CD4-positive, alpha-beta T cell (primary cell): ENCODE results near the gene CHID1. TPM values are rescaled to one million over a fixed set of nuclear protein-coding genes. Genes with fewer than 3 reads are reported as not detected.

Experiments
- ATAC-seq: fragments of 200-7000 bp; cut with Tn5 transposase; one replicate; pipeline ENCODE4 v1.10.0; 2022; ENCODE audit warnings: mild to moderate bottlenecking; ENCODE audit not compliant: poor library complexity
- CTCF ChIA-PET: fragments of 350-600 bp; sonication (Branson Sonifier 250); formaldehyde crosslinking; loops from one replicate; lab custom pipeline; 2021; ENCODE audit warnings: antibody characterized with exemption, inconsistent platforms; lab: Charles Lee
- POLR2A ChIA-PET: fragments of 350-600 bp; sonication (Branson Sonifier 250); formaldehyde crosslinking; loops from one replicate; lab custom pipeline; 2021; ENCODE audit warnings: antibody characterized with exemption, inconsistent platforms; lab: Charles Lee
- DNase-seq, 14 experiments: peaks; one replicate each; pipeline ENCODE4 v3.0.0-alpha.2; 2013 to 2020; ENCODE audit warnings: mixed read lengths in 2 of 14
- H3K27ac ChIP-seq, 2 donors: one replicate each; pipeline versions ENCODE4 v1.5.1 to v1.7.0; 2013; ENCODE audit warnings: low read length in 2 of 2, low read depth in 1 of 2, mild to moderate bottlenecking in 1 of 2
- H3K27me3 ChIP-seq, 2 experiments: 1 replicate in 1 of 2; 2 replicates in 1 of 2; pipeline versions ENCODE4 v1.6.1 to v1.7.0; 2013; ENCODE audit warnings: low read length in 2 of 2, control low read depth in 1 of 2, mild to moderate bottlenecking in 1 of 2, moderate library complexity in 1 of 2; ENCODE audit not compliant: insufficient read depth in 2 of 2, control insufficient read depth in 1 of 2
- H3K36me3 ChIP-seq: one replicate; pipeline ENCODE4 v1.6.1; 2013; ENCODE audit warnings: low read length, control low read depth; ENCODE audit not compliant: insufficient read depth
- H3K4me1 ChIP-seq: one replicate; pipeline ENCODE4 v1.6.1; 2013; ENCODE audit warnings: low read length, control low read depth; ENCODE audit not compliant: insufficient read depth
- H3K4me3 ChIP-seq: one replicate; pipeline ENCODE4 v1.5.1; 2013; ENCODE audit warnings: mild to moderate bottlenecking, low read length, moderate library complexity
- H3K9me3 ChIP-seq, 2 experiments: 1 replicate in 1 of 2; 2 replicates in 1 of 2; pipeline versions ENCODE4 v1.6.1 to v1.7.0; 2013; ENCODE audit warnings: low read length in 2 of 2, mild to moderate bottlenecking in 2 of 2, control low read depth in 1 of 2, moderate library complexity in 1 of 2; ENCODE audit not compliant: control insufficient read depth in 1 of 2, insufficient read depth in 1 of 2
- H3K27ac Mint-ChIP-seq: one replicate; pipeline ENCODE4 v1.8.0; 2020; ENCODE audit warnings: mixed read lengths
- H3K27me3 Mint-ChIP-seq: one replicate; pipeline ENCODE4 v1.8.0; 2021; ENCODE audit warnings: mixed read lengths
- H3K36me3 Mint-ChIP-seq: one replicate; pipeline ENCODE4 v1.8.0; 2021; ENCODE audit warnings: low read depth, mixed read lengths
- H3K4me1 Mint-ChIP-seq: one replicate; pipeline ENCODE4 v1.8.0; 2021; ENCODE audit warnings: low read depth, mixed read lengths
- H3K4me3 Mint-ChIP-seq: one replicate; pipeline ENCODE4 v1.8.0; 2020; ENCODE audit warnings: mild to moderate bottlenecking, mixed read lengths
- H3K9me3 Mint-ChIP-seq: one replicate; pipeline ENCODE4 v1.8.0; 2020; ENCODE audit warnings: mixed read lengths
- intact Hi-C, 2 experiments: fragments of 100-400 bp; cut with DNase I in 1 of 2; cut with micrococcal nuclease in 1 of 2; formaldehyde crosslinking; loops; one replicate each; pipeline versions ENCODE4 v1.15.1 to v1.9.0; 2023 to 2025; cut with DNase I, micrococcal nuclease
- total RNA-seq, 174 experiments: library from RNA in 2 of 174; stranded (reverse) in 2 of 174; gene quantifications; one replicate each; pipeline ENCODE4 v1.2.3 and lab custom pipeline; 2021 to 2026
- TF ChIP-seq, protein P1 (sequence below): fragments of 200-600 bp; IDR thresholded peaks from one replicate; pipeline ENCODE4 v1.8.0; 2022; ENCODE audit warnings: antibody characterized with exemption, mild to moderate bottlenecking

CHID1 gene
- total RNA-seq, 2 experiments from 2014 or later = 17.1 to 22.8 TPM

DNA sequence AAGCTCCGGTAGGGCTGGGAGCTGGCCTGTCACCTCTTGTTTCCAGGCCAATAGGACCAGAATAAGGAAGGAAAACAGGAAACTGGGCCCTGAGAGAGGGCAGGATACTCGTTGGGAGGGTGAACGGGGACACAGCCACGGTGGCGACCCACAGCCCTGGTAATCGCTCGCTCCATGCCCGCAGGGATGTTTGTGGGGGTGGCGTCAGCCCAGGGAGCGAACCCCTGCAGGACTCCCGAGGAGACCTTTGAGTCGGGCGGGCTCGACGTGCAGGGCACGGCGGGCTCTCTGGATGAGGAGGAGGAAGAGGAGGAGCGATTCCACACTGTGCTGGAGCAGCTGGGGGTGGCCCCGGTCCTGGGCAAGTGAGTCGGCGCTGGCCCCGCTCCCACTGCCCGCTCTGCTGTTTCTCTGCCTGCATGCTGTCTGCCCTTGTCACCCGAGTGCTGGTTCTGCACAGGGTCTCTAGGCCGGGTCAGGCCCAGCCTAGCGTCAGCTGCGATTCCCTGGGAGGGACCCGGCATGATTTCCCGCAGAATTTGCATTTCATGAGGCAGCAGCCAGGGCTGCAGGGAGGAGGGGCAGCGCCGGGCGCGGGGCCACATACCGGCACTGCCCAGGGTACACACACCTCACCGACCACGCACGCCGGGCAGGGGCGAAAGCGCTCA is 81.3 kb downstream of the CHID1 start:
- ATAC-seq (no peak), DNase-seq (no peak)
- peaks cover 11% of the 10 kb centered on the region for H3K36me3 Mint-ChIP-seq
- Histone ChIP-seq H3K36me3 (peaks cover 7% of the 10 kb centered on the region), H3K4me3 (no peak overlapping the region), H3K27me3 (peaks cover 45 to 58% of the 10 kb centered on the region in 2 experiments), H3K4me1 (peaks cover 72% of the 10 kb centered on the region), H3K27ac (no peak overlapping the region), H3K9me3 (peaks cover 0 to 42% of the 10 kb centered on the region in 2 experiments)
- POLR2A ChIA-PET = interaction anchor here (1.1 to 10.0 kb wide), 4 partner anchors 9 to 134 kb away, joined by 3 to 115 read pairs (median 39); partner anchors contain the start of genes DEAF1, PNPLA2, POLR2L and RPLP2
- no peaks in the 10 kb centered on the region for H3K9me3 Mint-ChIP-seq
- H3K4me1 Mint-ChIP-seq = peaks cover 37% of the 10 kb centered on the region
- peaks cover 48% of the 10 kb centered on the region for H3K27me3 Mint-ChIP-seq
- TF ChIP-seq, protein P1, sequence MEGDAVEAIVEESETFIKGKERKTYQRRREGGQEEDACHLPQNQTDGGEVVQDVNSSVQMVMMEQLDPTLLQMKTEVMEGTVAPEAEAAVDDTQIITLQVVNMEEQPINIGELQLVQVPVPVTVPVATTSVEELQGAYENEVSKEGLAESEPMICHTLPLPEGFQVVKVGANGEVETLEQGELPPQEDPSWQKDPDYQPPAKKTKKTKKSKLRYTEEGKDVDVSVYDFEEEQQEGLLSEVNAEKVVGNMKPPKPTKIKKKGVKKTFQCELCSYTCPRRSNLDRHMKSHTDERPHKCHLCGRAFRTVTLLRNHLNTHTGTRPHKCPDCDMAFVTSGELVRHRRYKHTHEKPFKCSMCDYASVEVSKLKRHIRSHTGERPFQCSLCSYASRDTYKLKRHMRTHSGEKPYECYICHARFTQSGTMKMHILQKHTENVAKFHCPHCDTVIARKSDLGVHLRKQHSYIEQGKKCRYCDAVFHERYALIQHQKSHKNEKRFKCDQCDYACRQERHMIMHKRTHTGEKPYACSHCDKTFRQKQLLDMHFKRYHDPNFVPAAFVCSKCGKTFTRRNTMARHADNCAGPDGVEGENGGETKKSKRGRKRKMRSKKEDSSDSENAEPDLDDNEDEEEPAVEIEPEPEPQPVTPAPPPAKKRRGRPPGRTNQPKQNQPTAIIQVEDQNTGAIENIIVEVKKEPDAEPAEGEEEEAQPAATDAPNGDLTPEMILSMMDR = no peak
- intact Hi-C loops = no loop called here
- H3K4me3 Mint-ChIP-seq = peak overlapping the region; percentile 48
- no peak overlapping the region for H3K27ac Mint-ChIP-seq
- CTCF ChIA-PET = no interaction called here

DNA sequence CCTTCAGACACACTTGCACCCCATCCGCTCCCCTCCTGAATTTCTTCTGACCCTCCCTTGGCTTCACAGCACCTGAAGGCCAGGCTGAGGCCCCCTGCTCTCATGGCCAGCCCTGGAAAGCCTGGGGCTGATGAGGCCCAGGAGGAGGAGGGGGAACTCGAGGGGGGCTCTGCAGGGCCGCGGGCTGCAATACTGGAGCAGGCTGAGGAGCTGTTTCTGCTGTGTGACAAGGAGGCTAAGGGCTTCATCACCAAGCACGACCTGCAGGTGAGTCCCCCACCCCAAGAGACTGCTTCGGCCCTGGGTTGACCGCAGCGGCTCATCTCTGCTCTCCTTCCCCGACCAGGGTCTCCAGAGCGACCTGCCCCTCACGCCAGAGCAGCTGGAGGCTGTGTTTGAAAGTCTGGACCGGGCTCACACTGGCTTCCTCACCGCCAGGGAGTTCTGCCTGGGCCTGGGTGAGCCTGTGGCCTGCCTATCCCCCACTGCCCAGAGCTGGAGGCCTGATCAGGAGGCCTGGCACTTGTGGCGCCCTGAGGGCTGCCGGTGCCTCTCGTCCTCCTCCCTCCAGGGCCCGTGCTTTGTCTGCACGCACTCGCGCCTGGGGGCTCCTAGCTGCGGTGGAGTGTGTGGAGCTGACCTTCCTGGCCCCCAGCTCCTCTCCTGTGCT is 82.0 kb downstream of the CHID1 start:
- Histone ChIP-seq H3K4me1 (peaks cover 65% of the 10 kb centered on the region), H3K9me3 (peaks cover 0 to 42% of the 10 kb centered on the region in 2 experiments), H3K4me3 (no peak overlapping the region), H3K27me3 (peaks cover 45 to 56% of the 10 kb centered on the region in 2 experiments), H3K36me3 (peaks cover 13% of the 10 kb centered on the region), H3K27ac (no peak overlapping the region)
- Mint-ChIP-seq H3K27ac (no peak overlapping the region), H3K27me3 (peaks cover 45% of the 10 kb centered on the region), H3K4me1 (peaks cover 30% of the 10 kb centered on the region), H3K4me3 (peak overlapping the region; percentile 63), H3K9me3 (no peaks in the 10 kb centered on the region), H3K36me3 (peaks cover 11% of the 10 kb centered on the region)
- TF ChIP-seq, protein P1 = no peak
- DNase-seq (no peak), ATAC-seq (no peak)
- intact Hi-C loops = no loop called here
- ChIA-PET POLR2A (interaction anchor here (1.1 to 10.0 kb wide), 4 partner anchors 9 to 134 kb away, joined by 3 to 115 read pairs (median 39); partner anchors contain the start of genes DEAF1, PNPLA2, POLR2L and RPLP2), CTCF (no interaction called here)

DNA sequence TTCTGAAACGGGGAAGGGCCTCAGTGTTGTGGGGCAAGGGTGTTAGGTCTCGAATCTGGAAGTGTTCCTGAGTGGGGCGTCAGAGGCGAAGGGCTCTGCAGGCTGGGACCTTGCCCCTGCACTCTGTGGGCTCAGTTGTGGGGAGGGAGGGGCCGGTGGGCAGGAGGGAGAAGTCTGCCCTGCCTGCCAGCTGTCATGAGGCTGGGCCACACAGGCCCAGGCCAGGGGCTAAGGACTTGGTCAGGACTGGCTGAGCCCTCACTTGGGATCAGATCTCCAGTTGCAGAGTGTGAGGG is 82.8 kb downstream of the CHID1 start, which contains the start of gene CRACR2B:
Gene CRACR2B, plus strand, starts transcription at position 23 of the 296 bp plus-strand sequence. CDS start 689 bp downstream, outside the sequence.
- TF ChIP-seq, protein P1 = no peak
- H3K27me3 ChIP-seq = peaks cover 45 to 54% of the 10 kb centered on the region in 2 experiments
- POLR2A ChIA-PET = interaction anchor here (8.3 to 10.0 kb wide), 2 partner anchors 8 to 15 kb away, joined by 71 to 115 read pairs; partner anchors contain the start of genes PNPLA2, POLR2L and TSPAN4
- CTCF ChIA-PET = no interaction called here
- H3K36me3 ChIP-seq = peaks cover 17% of the 10 kb centered on the region
- peaks cover 0 to 42% of the 10 kb centered on the region in 2 experiments for H3K9me3 ChIP-seq
- Mint-ChIP-seq H3K27ac (no peak within 1 kb of the TSS), H3K27me3 (peaks cover 45% of the 10 kb centered on the region), H3K9me3 (no peaks in the 10 kb centered on the region), H3K4me3 (peak within 1 kb of the TSS; percentile 73), H3K36me3 (peaks cover 15% of the 10 kb centered on the region), H3K4me1 (peaks cover 28% of the 10 kb centered on the region)
- peaks cover 61% of the 10 kb centered on the region for H3K4me1 ChIP-seq
- DNase-seq (no peak), ATAC-seq (no peak)
- peak within 1 kb of the TSS; percentile 44 for H3K4me3 ChIP-seq
- intact Hi-C loops = no loop called here
- no peak within 1 kb of the TSS for H3K27ac ChIP-seq
